ENCODE results near the gene RANBP3.

Gene RANBP3

GRCh38 chr19:5937550-5937949 is 40.4 kb downstream of the RANBP3 start:
- TF ChIP-seq CTCF (IDR thresholded peaks at IDR 0.05; ENCODE audit: insufficient read depth, low read length, poor library complexity, severe bottlenecking): no peak
- Histone ChIP-seq H3K27me3 (replicated peaks; ENCODE audit: control insufficient read depth, insufficient read depth, low read length) (no peaks in the 10 kb centered on the region), H3K36me3 (ENCODE audit: control insufficient read depth, insufficient read depth, low read length) (peaks cover 36% of the 10 kb centered on the region), H3K4me3 (replicated peaks; ENCODE audit: low read depth, low read length) (no peak overlapping the region)
- DNase-seq (ENCODE audit: extremely low read depth, insufficient read length): no peak

DNA sequence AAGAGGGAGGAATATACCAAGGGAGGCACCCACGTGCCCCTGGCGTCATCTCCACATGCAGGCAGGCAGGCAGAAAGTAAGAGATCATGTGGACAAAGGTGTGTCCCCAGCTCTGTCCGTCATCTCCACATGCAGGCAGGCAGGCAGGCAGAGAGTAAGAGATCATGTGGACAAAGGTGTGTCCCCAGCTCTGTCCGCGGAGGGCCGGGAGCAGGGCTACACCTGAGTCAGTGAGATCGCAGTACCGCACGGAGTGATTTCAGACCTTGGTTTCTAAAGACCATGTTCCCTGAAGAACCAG is 41.7 kb downstream of the RANBP3 start:
- no peak for DNase-seq (ENCODE audit: extremely low read depth, insufficient read length)
- peaks cover 34% of the 10 kb centered on the region for H3K36me3 ChIP-seq (ENCODE audit: control insufficient read depth, insufficient read depth, low read length)

GRCh38 chr19:5935473-5936291 is 42.3 kb downstream of the RANBP3 start:
- peaks cover 34% of the 10 kb centered on the region for H3K36me3 ChIP-seq (ENCODE audit: control insufficient read depth, insufficient read depth, low read length)
- H3K4me3 ChIP-seq (replicated peaks; ENCODE audit: low read depth, low read length): no peak overlapping the region
- no peaks in the 10 kb centered on the region for H3K27me3 ChIP-seq (replicated peaks; ENCODE audit: control insufficient read depth, insufficient read depth, low read length)
- DNase-seq (ENCODE audit: extremely low read depth, insufficient read length): no peak
- TF ChIP-seq CTCF (IDR thresholded peaks at IDR 0.05; ENCODE audit: insufficient read depth, low read length, poor library complexity, severe bottlenecking): no peak

More for the DNA sequence above, 41.7 kb downstream of the RANBP3 start:
- no peak overlapping the region for H3K4me3 ChIP-seq (replicated peaks; ENCODE audit: low read depth, low read length)
- TF ChIP-seq CTCF (IDR thresholded peaks at IDR 0.05; ENCODE audit: insufficient read depth, low read length, poor library complexity, severe bottlenecking): no peak
- H3K27me3 ChIP-seq (replicated peaks; ENCODE audit: control insufficient read depth, insufficient read depth, low read length): no peaks in the 10 kb centered on the region

- DNase-seq (ENCODE audit: extremely low read depth, insufficient read length): no peak
- peaks cover 36% of the 10 kb centered on the region for H3K36me3 ChIP-seq (ENCODE audit: control insufficient read depth, insufficient read depth, low read length)
- no peak for TF ChIP-seq CTCF (IDR thresholded peaks at IDR 0.05; ENCODE audit: insufficient read depth, low read length, poor library complexity, severe bottlenecking)
- no peaks in the 10 kb centered on the region for H3K27me3 ChIP-seq (replicated peaks; ENCODE audit: control insufficient read depth, insufficient read depth, low read length)
- no peak overlapping the region for H3K4me3 ChIP-seq (replicated peaks; ENCODE audit: low read depth, low read length)
Measured at GRCh38 chr19:5934774-5935472, 43.0 kb downstream of the RANBP3 start.

DNA sequence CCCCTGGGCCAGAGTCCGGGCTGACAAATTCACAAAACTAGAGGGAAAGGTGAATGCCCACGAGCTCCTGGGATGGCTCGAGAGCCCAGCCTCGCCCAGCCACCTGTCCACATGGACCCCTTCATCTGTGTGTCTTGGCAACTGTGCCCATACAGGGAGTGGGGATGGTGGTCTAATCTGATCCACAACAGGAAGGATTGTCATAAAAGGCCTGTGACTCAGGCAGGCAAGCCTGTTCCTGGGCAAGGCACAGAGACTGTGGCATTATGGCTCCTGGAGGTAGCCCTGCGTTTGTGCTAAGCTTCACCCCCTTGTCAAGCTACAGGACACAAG is 43.9 kb downstream of the RANBP3 start:
- no peak overlapping the region for H3K4me3 ChIP-seq (replicated peaks; ENCODE audit: low read depth, low read length)
- no peaks in the 10 kb centered on the region for H3K27me3 ChIP-seq (replicated peaks; ENCODE audit: control insufficient read depth, insufficient read depth, low read length)
- DNase-seq (ENCODE audit: extremely low read depth, insufficient read length): no peak
- no peak for TF ChIP-seq CTCF (IDR thresholded peaks at IDR 0.05; ENCODE audit: insufficient read depth, low read length, poor library complexity, severe bottlenecking)
- H3K36me3 ChIP-seq (ENCODE audit: control insufficient read depth, insufficient read depth, low read length): peaks cover 36% of the 10 kb centered on the region
